ENCODE data around the gene AHNAK.
"Not testable (repeated sequence)": the region's sequence is repeated elsewhere in the genome, so short reads cannot be mapped to it uniquely, and the experiment has no call there.

The AHNAK gene

GRCh38 chr11:62462508-62462892, 84.1 kb downstream of the AHNAK start:
- DNase-seq, result no peak

GRCh38 chr11:62461740-62462507, 84.7 kb downstream of the AHNAK start:
- DNase-seq, result no peak

GRCh38 chr11:62459080-62459479, 87.5 kb downstream of the AHNAK start:
- DNase-seq, result no peak

GRCh38 chr11:62458212-62459002, 88.2 kb downstream of the AHNAK start:
- DNase-seq, result no peak

GRCh38 chr11:62457478-62457877, 89.1 kb downstream of the AHNAK start:
- DNase-seq, result no peak

- DNase-seq, result no peak
Observed at GRCh38 chr11:62456630-62457029, 90.0 kb downstream of the AHNAK start.

GRCh38 chr11:62452839-62453468, 93.7 kb downstream of the AHNAK start:
- no peak for DNase-seq

- no peak for DNase-seq
Observed at GRCh38 chr11:62452261-62452660, 94.3 kb downstream of the AHNAK start.

- no peak for DNase-seq
Observed at GRCh38 chr11:62451241-62451621, 95.4 kb downstream of the AHNAK start.

- DNase-seq, result no peak
Observed at GRCh38 chr11:62450543-62451240, 95.9 kb downstream of the AHNAK start.

- not testable (repeated sequence) for DNase-seq
Observed at GRCh38 chr11:62449912-62450311, 96.7 kb downstream of the AHNAK start.

GRCh38 chr11:62449451-62449851, 97.2 kb downstream of the AHNAK start:
- DNase-seq, result no peak

GRCh38 chr11:62446091-62446490, 100.5 kb downstream of the AHNAK start:
- DNase-seq, result no peak

- DNase-seq, result no peak
Observed at GRCh38 chr11:62445314-62445740, 101.3 kb downstream of the AHNAK start.

- DNase-seq, result peak; percentile 37
Observed at GRCh38 chr11:62444835-62445234, 101.8 kb downstream of the AHNAK start.

- DNase-seq, result peak; percentile 37
Observed at GRCh38 chr11:62444236-62444833, 102.3 kb downstream of the AHNAK start.

GRCh38 chr11:62443390-62444235, 103.0 kb downstream of the AHNAK start:
- DNase-seq, result no peak

GRCh38 chr11:62439785-62440602, 106.6 kb downstream of the AHNAK start:
- DNase-seq, result no peak

- no peak for DNase-seq
Observed at GRCh38 chr11:62438641-62439040, 108.0 kb downstream of the AHNAK start.

- DNase-seq, result no peak
Observed at GRCh38 chr11:62437616-62438015, 109.0 kb downstream of the AHNAK start.

All from right kidney (tissue), 1 donor.